Measurements from ENCODE around the gene COL16A1.

The COL16A1 gene

DNA sequence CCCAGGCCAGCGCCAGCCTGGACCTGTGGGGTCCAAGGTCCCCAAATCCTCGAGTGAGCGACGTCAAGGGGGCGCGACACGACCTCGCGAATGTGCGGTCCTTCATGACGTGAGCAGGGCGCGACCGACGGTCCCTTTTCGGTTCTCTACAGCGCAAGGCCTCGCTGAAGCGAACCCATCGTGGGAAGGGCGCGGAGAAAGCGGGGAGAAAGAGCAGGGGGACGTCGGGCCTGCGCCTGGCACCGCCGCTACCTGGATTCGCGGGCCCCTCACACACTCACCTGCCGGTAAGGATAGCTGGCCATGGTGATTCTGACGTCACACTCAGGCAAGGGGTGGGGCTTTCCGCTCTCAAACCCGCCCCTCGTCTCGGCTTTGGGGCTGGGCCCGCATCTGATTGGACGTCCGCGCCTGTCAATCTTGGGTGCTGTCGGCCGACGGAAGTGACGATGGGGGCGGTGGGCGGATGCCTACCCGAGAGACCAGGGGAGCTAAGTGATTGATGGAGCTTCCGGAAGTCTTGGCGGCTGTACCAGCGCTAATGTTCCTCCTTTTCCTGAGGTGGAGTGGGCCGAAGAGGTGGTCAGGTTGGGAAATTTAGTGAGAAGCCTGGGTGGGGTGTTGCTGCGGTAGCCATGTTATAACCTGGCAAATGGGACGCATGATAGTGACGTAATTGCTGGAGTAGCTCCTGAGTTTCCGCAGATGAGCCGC, 59.1 kb downstream of the COL16A1 start, which contains the start of gene PEF1:
Gene PEF1, minus strand, starts transcription at position 317 of the 714 bp plus-strand sequence. Its CDS starts 12 bp downstream, at position 305.
- H3K27ac ChIP-seq: peak within 1 kb of the TSS; percentile 96
- TF ChIP-seq, protein P1, sequence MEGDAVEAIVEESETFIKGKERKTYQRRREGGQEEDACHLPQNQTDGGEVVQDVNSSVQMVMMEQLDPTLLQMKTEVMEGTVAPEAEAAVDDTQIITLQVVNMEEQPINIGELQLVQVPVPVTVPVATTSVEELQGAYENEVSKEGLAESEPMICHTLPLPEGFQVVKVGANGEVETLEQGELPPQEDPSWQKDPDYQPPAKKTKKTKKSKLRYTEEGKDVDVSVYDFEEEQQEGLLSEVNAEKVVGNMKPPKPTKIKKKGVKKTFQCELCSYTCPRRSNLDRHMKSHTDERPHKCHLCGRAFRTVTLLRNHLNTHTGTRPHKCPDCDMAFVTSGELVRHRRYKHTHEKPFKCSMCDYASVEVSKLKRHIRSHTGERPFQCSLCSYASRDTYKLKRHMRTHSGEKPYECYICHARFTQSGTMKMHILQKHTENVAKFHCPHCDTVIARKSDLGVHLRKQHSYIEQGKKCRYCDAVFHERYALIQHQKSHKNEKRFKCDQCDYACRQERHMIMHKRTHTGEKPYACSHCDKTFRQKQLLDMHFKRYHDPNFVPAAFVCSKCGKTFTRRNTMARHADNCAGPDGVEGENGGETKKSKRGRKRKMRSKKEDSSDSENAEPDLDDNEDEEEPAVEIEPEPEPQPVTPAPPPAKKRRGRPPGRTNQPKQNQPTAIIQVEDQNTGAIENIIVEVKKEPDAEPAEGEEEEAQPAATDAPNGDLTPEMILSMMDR (conservative IDR thresholded peaks at IDR 0.05): no peak
- TF ChIP-seq ZFX (IDR thresholded peaks at IDR 0.05): peak; percentile 49; the same call in 1 of the 2 replicates

DNA sequence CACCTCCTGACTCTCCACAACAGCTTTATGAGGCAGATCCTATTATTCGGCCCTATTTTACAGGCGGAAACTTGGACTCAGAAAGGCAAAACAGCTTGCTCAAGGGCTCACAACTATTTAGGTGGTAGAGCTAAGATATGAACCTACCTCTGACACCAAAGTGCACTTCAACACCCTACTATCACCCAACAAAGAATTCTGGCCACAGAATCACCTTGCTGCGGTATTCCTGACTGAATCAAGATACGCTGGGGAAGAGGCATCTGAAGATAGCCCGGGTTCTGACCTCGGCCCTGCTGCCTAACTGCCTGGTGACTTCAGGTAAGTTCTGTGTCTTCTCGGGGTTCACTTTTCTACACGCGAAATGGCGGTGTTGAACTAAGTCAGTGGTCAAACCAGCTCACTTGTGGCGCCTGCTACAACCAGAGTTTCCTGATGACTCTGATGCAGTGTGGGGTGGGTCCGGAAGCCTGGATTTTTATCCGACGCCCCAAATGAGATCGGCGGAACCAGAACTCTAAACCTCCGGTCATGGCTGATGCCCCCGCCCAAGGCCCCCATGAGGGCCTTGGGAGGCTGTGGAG, 59.7 kb downstream of the COL16A1 start:
- no peak for TF ChIP-seq ZFX (IDR thresholded peaks at IDR 0.05)
- TF ChIP-seq, protein P1 (conservative IDR thresholded peaks at IDR 0.05): no peak
- peak overlapping the region; percentile 96 for H3K27ac ChIP-seq

DNA sequence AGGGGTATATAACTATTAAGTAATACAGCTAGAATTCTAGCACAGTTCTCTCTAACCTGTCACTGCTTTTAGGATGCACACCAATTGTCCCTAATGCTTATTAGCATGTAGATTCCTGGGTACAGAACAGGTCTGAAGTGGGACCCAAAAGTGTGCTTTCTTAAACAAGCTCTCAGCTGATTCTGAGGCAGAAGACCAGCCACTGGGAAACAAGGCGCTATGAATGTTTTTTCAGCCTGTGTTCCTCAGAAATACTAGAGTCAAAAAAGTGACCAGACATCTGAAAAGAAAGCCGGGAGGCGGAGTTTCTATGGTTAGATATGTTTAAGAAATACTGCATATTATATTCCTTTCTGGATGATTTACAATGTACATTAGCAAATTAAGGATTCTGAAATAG, 60.9 kb downstream of the COL16A1 start:
- H3K27ac ChIP-seq: no peak overlapping the region
- no peak for TF ChIP-seq ZFX (IDR thresholded peaks at IDR 0.05)
- TF ChIP-seq, protein P1 (conservative IDR thresholded peaks at IDR 0.05): no peak

DNA sequence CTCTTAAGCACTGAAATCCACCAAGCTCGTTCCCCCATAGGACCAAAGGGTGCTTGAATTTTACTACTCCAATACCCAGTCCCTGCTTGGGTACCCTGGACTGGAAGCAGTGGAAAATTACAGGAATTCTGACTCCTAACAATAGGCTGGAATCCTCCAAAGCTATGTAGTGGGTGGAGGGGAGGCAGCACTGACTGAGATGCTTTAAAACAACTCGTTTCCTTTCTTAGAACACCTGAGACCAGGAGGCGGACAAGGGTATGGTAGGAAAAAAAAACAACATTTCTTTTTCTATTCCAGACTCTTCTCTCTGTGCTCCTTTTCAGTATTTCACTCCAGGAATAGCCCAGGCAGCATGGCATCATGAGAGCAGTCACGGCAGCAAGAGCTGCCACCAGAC, 61.5 kb downstream of the COL16A1 start:
- H3K27ac ChIP-seq: no peak overlapping the region
- TF ChIP-seq, protein P1 (conservative IDR thresholded peaks at IDR 0.05): no peak
- no peak for TF ChIP-seq ZFX (IDR thresholded peaks at IDR 0.05)

DNA sequence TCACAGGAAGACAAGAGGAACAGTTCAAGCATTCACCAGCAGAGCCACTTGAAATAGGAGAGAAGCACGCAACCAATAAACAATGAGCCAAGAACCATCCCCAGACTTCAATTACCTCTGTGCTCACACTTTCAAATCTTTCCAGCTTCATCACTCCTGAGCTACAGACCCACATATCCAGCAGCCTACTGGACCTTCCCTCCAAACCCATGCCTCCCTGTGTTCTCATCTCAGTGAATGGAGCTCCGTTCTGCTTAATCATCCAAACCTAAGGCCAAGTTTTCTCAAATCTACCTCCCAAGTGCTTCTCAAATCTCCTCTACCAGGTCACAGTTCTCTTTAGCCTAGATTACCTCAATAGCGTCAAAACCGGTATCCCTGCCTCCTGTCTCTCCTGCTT, 62.9 kb downstream of the COL16A1 start:
- TF ChIP-seq ZFX (IDR thresholded peaks at IDR 0.05): no peak
- TF ChIP-seq, protein P1 (conservative IDR thresholded peaks at IDR 0.05): no peak
- H3K27ac ChIP-seq: no peak overlapping the region

DNA sequence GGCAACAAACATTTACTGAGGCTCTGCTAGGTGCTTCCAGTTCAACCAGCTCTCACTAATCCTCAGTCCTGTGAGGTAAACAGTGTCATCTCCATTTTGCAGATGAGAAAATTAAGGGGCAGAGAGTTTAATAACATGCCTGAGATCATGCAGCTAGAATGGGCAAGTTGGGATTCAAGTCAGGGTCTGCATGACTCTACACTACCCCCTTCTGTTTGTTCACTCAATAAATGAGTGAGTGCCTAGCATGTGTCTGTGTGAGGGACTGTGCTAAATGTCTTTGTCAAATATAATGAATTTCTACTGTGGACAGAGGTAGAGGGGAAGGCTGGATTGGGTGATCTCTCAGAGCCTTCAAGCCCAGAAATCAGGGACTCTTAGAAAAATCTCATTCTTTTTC, 63.6 kb downstream of the COL16A1 start:
- H3K27ac ChIP-seq: no peak overlapping the region
- no peak for TF ChIP-seq ZFX (IDR thresholded peaks at IDR 0.05)
- TF ChIP-seq, protein P1 (conservative IDR thresholded peaks at IDR 0.05): no peak

DNA sequence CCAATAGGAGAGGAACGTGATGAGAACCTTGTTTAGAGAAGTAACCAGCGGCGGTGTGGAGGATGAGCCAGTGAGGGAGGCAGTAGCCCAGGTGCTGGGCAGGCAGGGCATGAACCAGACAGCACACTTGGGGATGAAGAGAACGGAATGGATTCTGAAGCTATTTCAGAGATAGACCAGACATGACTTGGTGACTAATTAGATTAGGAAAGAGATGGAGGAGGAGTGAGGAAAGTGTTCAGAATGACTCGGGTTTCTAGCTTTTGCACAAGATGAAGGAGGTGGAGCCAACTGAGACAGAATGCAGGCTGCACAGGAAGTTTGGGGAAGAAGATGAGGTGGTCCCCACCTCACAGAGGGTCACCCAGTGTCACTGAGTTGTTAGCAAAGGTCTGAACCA, 64.3 kb downstream of the COL16A1 start:
- H3K27ac ChIP-seq: no peak overlapping the region
- TF ChIP-seq, protein P1 (conservative IDR thresholded peaks at IDR 0.05): no peak
- TF ChIP-seq ZFX (IDR thresholded peaks at IDR 0.05): no peak
